ENCODE data around the gene PTGR2.

GRCh38 chr14:73861073-73861472, 9.4 kb downstream of the PTGR2 start:
- TF ChIP-seq CTCF (IDR thresholded peaks at IDR 0.05; ENCODE audit: extremely low read depth in 1 of 2, insufficient read depth in 1 of 2, low read depth in 1 of 2, low read length in 2 of 2) (no peak), MAX (IDR thresholded peaks at IDR 0.05; ENCODE audit: insufficient read depth, insufficient read length) (no peak), GATA2 (IDR thresholded peaks at IDR 0.05; ENCODE audit: insufficient read depth, insufficient read length, low read depth, low read length) (no peak), POLR2A (IDR thresholded peaks at IDR 0.05; ENCODE audit: low read depth, low read length) (no peak)

All from endothelial cell of umbilical vein (primary cell).